GM18502 (cell line): ENCODE data around the gene UNC93B1.

ENCODE experiments used
- ATAC-seq: cut with Tn5 transposase; IDR thresholded peaks from one replicate; pipeline ENCODE4 v1.9.1; 2021; ENCODE audit warnings: mild to moderate bottlenecking; ENCODE audit not compliant: unreplicated experiment, poor library complexity

Gene UNC93B1

GRCh38 chr11:68040957-68041591 lies 37.2 kb upstream of the UNC93B1 start:
- no peak for ATAC-seq

DNA sequence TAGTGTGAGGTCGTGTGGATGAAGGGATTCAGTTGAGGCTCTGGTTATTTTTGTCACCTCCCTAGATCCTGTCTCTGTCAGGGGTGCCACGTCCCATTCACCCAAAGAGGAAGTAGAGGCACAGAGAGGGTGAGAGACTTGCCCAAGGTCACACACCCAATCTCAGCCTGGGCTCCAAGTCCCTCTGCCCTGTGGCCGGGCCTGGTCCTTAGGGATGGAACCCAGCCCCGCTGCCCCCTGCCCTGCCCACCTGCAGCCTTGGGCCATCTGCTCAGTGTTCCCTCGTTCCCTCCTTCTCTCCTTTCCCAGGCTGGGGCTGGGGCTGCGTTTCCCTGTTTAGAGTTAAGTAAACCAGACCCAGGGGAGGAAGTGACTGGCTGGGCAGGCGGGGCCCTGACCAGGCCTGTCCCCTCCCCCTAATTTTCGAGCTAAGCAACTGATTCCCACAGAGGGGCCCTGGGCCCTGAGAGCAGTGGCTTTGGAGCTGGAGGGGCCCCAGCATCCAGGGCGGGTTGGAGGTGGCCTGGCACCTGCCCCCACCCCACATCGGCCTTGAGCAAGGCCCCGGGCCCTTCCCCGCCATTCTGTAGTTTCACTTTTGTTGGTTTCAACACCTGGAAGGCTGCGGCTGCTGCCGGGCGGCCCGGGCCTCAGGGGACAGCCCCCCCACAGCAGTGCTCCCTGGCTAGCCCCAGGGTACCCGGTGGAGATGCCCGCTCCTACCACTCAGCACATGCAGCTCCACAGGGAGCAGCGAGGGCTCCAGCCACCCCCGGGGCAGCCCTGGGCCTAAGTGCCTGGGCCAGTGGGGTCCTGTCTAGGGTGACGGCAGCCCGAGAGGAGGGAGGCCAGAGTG lies 36.4 kb upstream of the UNC93B1 start:
- peak; percentile 36 for ATAC-seq

DNA sequence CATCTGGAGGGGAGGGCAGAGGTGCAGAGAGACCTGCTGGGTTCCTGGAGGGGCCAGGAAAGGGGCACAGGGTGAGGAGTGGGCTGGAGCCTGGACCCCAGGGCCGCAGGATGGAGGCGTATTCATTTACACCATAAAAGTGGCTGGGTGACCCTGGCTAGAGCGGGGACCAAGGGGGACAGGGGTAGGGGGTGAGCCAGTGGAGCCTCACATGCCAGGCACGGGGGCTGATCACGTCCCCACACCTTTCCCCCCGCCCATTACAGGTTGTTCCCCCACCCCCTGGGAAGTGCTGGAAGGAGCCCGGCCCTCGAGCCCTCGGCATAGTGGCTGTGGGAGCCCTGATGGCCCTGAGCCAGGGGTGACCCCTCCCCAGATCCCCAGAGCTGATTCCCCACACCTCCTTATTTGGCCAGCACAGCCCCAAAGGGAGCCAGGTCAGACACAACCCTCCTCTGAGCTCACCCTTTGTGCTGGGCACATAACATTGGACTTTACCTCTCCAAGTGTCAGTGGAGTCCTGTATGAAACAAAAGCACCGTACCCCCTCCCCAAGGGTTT lies 35.7 kb upstream of the UNC93B1 start:
- ATAC-seq: peak; percentile 2

DNA sequence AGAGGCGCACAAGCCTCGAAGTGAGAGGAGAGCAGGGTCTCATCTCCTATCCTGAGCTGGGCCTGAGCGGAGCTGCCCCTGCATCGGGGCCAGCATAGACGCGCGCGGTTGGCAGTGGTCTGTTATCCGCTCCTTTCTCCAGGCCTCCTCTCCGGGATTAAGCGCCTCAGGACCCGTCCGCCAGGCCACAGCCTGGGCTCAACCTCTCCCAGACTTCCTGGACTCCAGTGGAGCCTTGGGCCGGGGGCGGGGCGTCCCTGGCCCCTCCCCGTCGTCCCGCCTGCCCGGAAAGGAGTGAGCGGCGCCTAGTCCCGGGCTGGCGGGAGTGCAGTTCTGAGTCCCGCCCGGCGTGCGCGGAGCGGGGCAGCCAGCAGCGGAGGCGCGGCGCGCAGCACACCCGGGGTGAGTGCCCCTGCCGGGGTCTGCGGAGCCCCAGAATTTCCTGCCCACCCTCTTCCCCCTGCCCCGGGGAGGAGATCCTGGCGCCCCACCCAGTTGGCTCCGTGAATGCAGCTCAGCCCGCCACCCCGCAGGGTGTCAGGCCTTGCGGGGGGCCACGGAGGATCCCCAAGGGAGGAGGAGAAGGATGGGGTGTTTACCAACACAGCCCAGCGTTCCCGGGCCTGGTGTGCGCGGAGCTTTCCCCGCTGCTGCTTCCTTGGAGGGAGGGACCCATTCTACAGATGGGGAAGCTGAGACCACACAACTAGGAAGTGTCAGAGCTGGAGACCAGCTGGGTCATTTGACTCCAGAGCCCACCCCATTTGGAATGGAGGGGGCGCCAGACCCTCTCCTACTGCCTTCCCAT lies 35.0 kb upstream of the UNC93B1 start, which contains the start of gene TCIRG1:
Gene TCIRG1, plus strand, starts transcription at position 308 of the 808 bp plus-strand sequence. CDS start 2,247 bp downstream, outside the sequence.
- ATAC-seq: peak; percentile 57

DNA sequence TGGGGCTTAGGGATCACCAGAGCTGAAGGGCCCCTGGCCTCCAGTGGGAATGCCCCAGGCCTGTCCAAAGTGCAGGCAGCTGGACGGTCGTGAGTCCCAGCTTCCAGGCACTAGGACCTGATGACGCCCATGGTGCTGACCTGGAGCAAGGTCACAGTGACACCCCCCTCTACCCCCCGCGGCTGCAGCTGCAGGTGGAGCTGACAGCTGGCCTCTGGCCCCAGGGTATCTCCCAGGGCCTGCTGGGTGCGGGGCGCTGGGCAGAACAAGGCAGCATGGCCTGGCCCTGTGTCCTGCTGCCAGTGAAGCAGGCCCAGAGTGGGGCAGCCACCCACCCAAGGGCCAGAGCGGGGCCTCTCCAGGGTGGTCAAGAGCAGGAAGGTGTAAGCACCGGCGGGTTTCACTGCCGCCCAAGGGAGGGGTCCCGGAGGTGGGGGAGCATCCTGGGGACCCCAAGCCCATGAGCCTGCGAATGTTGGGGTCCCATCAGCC lies 34.4 kb upstream of the UNC93B1 start:
- ATAC-seq: no peak

DNA sequence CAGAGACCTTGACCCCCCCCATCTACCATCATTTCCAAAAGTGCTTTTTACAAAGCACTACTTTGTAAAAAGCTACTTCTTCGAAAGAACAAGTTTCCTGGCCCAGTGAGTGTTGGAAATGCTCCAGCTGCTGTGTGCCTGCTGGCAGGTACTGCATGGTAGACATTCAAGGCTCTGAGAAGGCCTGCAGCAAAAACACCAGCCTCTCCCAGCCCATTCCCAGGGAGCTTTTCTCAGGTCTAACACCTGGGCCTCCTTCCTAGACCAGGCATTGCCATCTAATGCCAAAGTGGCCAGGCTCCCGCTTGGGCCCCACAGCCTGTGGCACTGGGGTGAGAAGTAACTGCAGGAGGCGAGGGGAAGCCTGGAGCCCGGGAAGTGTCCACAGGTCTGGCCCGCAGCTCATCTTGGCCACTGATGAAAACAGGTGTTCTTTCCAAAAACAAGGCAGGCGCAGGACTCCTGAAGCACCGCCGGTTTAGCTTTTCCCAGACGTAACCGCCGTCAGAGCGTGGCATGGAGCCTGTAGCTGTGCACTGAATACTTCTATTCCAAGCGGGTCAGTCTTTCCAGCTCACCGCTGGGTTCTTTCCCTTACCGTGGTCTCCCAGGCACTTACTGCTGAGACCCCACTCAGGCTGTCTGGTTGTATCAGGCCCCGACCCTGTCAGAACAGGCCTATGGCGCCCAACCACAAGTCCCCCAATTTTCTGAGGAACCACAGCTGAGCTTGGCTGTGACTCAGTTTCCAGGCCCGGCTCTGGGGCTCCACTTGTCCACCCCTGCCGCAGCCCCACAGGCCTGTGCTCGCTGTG lies 33.7 kb upstream of the UNC93B1 start:
- ATAC-seq: no peak

DNA sequence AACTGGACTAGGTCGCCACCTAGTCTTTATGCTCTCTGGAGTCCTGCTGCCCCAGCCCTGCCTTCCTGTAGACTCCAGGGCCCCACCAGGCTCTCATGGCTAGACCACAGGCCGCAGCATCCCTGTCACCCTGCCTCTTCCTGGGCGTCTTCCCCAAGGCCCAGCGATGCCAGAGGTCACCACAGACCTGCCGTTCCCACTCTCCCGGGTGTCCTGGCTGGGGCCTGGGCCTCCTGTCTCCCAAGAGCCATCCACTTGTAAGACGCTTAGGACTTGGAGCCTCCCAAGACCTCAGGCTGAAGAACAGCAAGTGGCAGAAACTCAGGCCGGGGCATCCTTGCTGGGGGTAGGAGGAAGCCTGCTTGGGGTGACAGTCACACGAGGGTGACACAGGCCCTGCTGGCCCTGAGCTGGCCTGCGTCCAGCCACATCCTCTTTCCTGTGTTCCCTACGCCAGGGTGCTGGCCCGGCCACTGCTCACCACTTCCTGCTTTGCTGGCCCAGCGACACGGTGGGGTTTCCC lies 32.9 kb upstream of the UNC93B1 start:
- no peak for ATAC-seq

DNA sequence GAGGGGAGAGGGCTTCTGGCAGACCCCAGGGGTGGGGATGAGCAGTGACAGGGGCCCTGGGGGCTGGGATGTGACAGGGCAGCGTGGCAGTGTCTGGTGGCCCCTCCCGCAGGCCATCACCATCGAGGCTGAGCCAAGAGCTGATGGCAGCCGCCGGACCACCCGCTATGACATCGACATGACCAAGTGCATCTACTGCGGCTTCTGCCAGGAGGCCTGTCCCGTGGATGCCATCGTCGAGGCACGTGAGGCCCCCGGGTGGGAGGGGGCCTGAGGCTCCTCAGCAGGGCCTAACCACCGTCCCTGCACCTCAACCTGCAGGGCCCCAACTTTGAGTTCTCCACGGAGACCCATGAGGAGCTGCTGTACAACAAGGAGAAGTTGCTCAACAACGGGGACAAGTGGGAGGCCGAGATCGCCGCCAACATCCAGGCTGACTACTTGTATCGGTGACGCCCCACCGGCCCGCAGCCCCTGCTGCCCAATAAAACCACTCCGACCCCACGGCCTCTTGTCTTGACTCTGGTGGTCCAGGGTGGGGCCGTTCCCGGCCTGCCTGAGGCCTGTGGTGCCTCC lies 32.3 kb upstream of the UNC93B1 start:
- no peak for ATAC-seq

- ATAC-seq: no peak
Measured at GRCh38 chr11:68035266-68035876, 31.5 kb upstream of the UNC93B1 start.

GRCh38 chr11:68033708-68034045 lies 29.8 kb upstream of the UNC93B1 start:
- no peak for ATAC-seq

DNA sequence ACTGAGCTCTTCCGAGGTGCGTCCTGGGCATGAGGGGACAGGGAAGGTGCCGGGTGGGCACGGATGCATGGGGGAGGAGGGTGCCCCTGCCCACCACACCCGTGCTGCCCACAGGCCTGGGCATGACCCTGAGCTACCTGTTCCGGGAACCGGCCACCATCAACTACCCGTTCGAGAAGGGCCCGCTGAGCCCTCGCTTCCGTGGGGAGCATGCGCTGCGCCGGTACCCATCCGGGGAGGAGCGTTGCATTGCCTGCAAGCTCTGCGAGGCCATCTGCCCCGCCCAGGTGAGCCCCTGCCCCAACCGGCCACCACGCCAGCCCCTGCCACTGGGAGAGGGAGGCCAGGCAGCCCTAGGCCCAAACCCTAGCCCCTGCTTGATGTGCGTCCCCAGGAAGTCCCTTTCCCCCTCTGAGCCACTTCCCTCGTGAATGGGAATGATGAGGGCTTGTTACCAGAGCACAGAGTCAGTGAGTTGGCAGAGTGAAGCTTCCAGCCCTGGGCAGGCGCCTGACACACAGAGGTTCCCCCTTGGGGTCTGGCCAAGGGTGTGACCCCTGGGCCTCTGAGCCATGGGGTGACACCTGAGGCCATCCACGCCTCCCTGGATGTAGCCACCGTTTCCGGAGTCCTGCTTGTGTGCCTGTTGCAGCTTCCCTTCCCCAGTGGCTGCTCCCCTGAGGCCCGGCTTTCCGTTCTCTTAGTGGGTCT lies 29.3 kb upstream of the UNC93B1 start:
- ATAC-seq: no peak

DNA sequence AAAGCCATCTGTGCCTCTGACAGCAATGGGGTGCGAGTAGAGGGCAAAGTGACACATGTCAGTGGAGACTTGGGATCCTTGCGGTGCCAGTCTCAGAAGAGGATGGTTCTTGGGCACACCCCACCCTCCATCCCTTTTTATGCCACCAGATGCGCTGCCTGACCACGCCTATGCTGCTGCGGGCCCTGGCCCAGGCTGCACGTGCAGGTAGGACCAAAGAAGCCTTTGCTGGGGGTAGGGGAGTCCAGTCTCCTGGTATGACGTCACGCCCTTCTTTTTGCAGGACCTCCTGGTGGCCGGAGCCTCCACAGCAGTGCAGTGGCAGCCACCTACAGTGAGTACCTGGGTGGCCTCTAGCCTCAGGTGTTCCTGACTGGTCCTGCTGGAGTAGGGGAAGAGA lies 28.1 kb upstream of the UNC93B1 start:
- no peak for ATAC-seq

GRCh38 chr11:68031144-68031464 lies 27.2 kb upstream of the UNC93B1 start:
- ATAC-seq: no peak

GRCh38 chr11:68030318-68031143 lies 26.6 kb upstream of the UNC93B1 start, which contains the start of gene NDUFS8:
TSS of gene NDUFS8 (plus strand) at chr11:68030681. CDS start at chr11:68032152, 1,471 bp downstream.
- peak; percentile 96 for ATAC-seq

- no peak for ATAC-seq
Measured at GRCh38 chr11:68028802-68029545, 25.1 kb upstream of the UNC93B1 start.

GRCh38 chr11:68027667-68028066 lies 23.8 kb upstream of the UNC93B1 start:
- no peak for ATAC-seq
